ENCODE measurements around the gene PCCA.
A peak's percentile ranks its signal among the peaks of the same experiment; 100 is the strongest.
"Not testable (repeated sequence)": the region's sequence is repeated elsewhere in the genome, so short reads cannot be mapped to it uniquely, and the experiment has no call there.

The PCCA gene

GRCh38 chr13:100088644-100089464 is at the start of gene PCCA:
Gene PCCA, plus strand, starts transcription at chr13:100089093. Its CDS starts 28 bp downstream, at chr13:100089121.
- peak; percentile 26 to 68 for DNase-seq

- DNase-seq = no peak
Observed at GRCh38 chr13:100039740-100040139, 49.2 kb upstream of the PCCA start.

- no peak for DNase-seq
Observed at GRCh38 chr13:100040196-100040595, 48.7 kb upstream of the PCCA start.

- no peak for DNase-seq
Observed at GRCh38 chr13:100044936-100045335, 44.0 kb upstream of the PCCA start.

- no peak for DNase-seq
Observed at GRCh38 chr13:100045355-100045754, 43.5 kb upstream of the PCCA start.

- no peak for DNase-seq
Observed at GRCh38 chr13:100051070-100051469, 37.8 kb upstream of the PCCA start.

- DNase-seq = no peak
Observed at GRCh38 chr13:100059827-100060226, 29.1 kb upstream of the PCCA start.

- no peak for DNase-seq
Observed at GRCh38 chr13:100063333-100063732, 25.6 kb upstream of the PCCA start.

GRCh38 chr13:100063906-100064305 is 25.0 kb upstream of the PCCA start:
- DNase-seq = no peak

- DNase-seq = no peak
Observed at GRCh38 chr13:100068133-100068931, 20.6 kb upstream of the PCCA start.

GRCh38 chr13:100069278-100069677 is 19.6 kb upstream of the PCCA start:
- DNase-seq = no peak

GRCh38 chr13:100075700-100076587 is 12.9 kb upstream of the PCCA start:
- DNase-seq = no peak

GRCh38 chr13:100079003-100079402 is 9.9 kb upstream of the PCCA start:
- not testable (repeated sequence) for DNase-seq

GRCh38 chr13:100083401-100083800 is 5.5 kb upstream of the PCCA start:
- DNase-seq = not testable (repeated sequence)

GRCh38 chr13:100088273-100088643 is 635 bp upstream of the PCCA start:
- DNase-seq = no peak

- DNase-seq = peak in 1 of 2 donors; percentile 44
Observed at GRCh38 chr13:100089465-100090032, 656 bp downstream of the PCCA start.

GRCh38 chr13:100090861-100091260 is 2.0 kb downstream of the PCCA start:
- DNase-seq = no peak

- no peak for DNase-seq
Observed at GRCh38 chr13:100091391-100091790, 2.5 kb downstream of the PCCA start.

- not testable (repeated sequence) for DNase-seq
Observed at GRCh38 chr13:100092273-100092672, 3.4 kb downstream of the PCCA start.

- DNase-seq = no peak
Observed at GRCh38 chr13:100095498-100095897, 6.6 kb downstream of the PCCA start.

- no peak for DNase-seq
Observed at GRCh38 chr13:100096526-100096925, 7.6 kb downstream of the PCCA start.

GRCh38 chr13:100097821-100098220 is 8.9 kb downstream of the PCCA start:
- DNase-seq = no peak
